Measurements from ENCODE around the gene RNU2-63P. TPM values are rescaled to one million over a fixed set of nuclear protein-coding genes. Genes with fewer than 3 reads are reported as not detected.
"Not testable (repeated sequence)": the region's sequence is repeated elsewhere in the genome, so short reads cannot be mapped to it uniquely, and the experiment has no call there.

RNU2-63P gene
- total and polyA plus RNA-seq, 11 donors, result not detected

- no peak for ATAC-seq
- peaks cover 6 to 40% (median 29%) of the 10 kb centered on the region in 12 donors for H3K4me1 ChIP-seq
Observed at GRCh38 chr2:88049622-88050021, 33.3 kb upstream of the RNU2-63P start.

GRCh38 chr2:88048541-88048940 is 32.2 kb upstream of the RNU2-63P start:
- Histone ChIP-seq H3K4me1 (peaks cover 0 to 37% (median 22%) of the 10 kb centered on the region in 12 donors), H3K27me3 (no peaks in the 10 kb centered on the region), H3K9me3 (no peaks in the 10 kb centered on the region), H3K36me3 (peaks cover 0 to 15% (median 2%) of the 10 kb centered on the region in 9 donors), H3K27ac (no peak overlapping the region), H3K4me3 (no peak overlapping the region)
- DNase-seq, result no peak
- no peak for TF ChIP-seq POLR2A (IDR thresholded peaks at IDR 0.05)
- TF ChIP-seq CTCF (IDR thresholded peaks at IDR 0.05), result no peak
- WGBS, 4 donors, result 87 to 90% (median 89%) methylated on average over 3 of the region's 3 CpGs
- no peak for ATAC-seq
- intact Hi-C loops (cut with DNase I), result no loop called here

More at GRCh38 chr2:88049622-88050021, 33.3 kb upstream of the RNU2-63P start:
- no peak overlapping the region for H3K27ac ChIP-seq
- H3K9me3 ChIP-seq, result no peaks in the 10 kb centered on the region
- 79 to 94% (median 89%) methylated on average over 1 of the region's 1 CpG for WGBS, 4 donors
- peaks cover 0 to 11% (median 0%) of the 10 kb centered on the region in 9 donors for H3K36me3 ChIP-seq
- H3K27me3 ChIP-seq, result no peaks in the 10 kb centered on the region
- intact Hi-C loops (cut with DNase I), result no loop called here
- no peak overlapping the region for H3K4me3 ChIP-seq
- TF ChIP-seq POLR2A (IDR thresholded peaks at IDR 0.05) (no peak), CTCF (IDR thresholded peaks at IDR 0.05) (no peak)
- DNase-seq, result no peak

- intact Hi-C loops (cut with DNase I); DNase-seq; H3K4me3 ChIP-seq; H3K27ac ChIP-seq; H3K9me3 ChIP-seq; ATAC-seq; H3K27me3 ChIP-seq: not testable (repeated sequence)
- H3K36me3 ChIP-seq, result peaks cover 0 to 15% (median 2%) of the 10 kb centered on the region in 9 donors
- 95 to 99% (median 98%) methylated on average over 6 of the region's 6 CpGs for whole genome bisulfite sequencing, 4 donors
- peaks cover 0 to 26% (median 11%) of the 10 kb centered on the region in 12 donors for H3K4me1 ChIP-seq
Observed at GRCh38 chr2:88045561-88045960, 29.2 kb upstream of the RNU2-63P start.

GRCh38 chr2:88042476-88042875 is 26.1 kb upstream of the RNU2-63P start:
- DNase-seq (no peak), ATAC-seq (no peak)
- Histone ChIP-seq H3K9me3 (no peaks in the 10 kb centered on the region), H3K4me3 (no peak overlapping the region), H3K4me1 (peaks cover 0 to 31% (median 15%) of the 10 kb centered on the region in 12 donors), H3K36me3 (peaks cover 0 to 11% (median 0%) of the 10 kb centered on the region in 9 donors), H3K27me3 (no peaks in the 10 kb centered on the region), H3K27ac (no peak overlapping the region)
- no peak for TF ChIP-seq POLR2A (IDR thresholded peaks at IDR 0.05)
- no peak for TF ChIP-seq CTCF (IDR thresholded peaks at IDR 0.05)
- intact Hi-C loops (cut with DNase I), result no loop called here
- WGBS, 4 donors, result 92 to 98% (median 97%) methylated on average over 5 of the region's 5 CpGs
